NT2/D1 (cell line): ENCODE data around the gene ERC2.

Source experiments
- SUZ12 ChIP-seq: IDR thresholded peaks from 2 replicates; pipeline ENCODE4 v1.6.1; 2011; ENCODE audit not compliant: insufficient read length, insufficient read depth; ENCODE audit errors: extremely low read depth
- ZNF274 ChIP-seq: IDR thresholded peaks from 2 replicates; pipeline ENCODE4 v1.6.1; 2011; ENCODE audit warnings: mild to moderate bottlenecking, low read depth, low read length

DNA sequence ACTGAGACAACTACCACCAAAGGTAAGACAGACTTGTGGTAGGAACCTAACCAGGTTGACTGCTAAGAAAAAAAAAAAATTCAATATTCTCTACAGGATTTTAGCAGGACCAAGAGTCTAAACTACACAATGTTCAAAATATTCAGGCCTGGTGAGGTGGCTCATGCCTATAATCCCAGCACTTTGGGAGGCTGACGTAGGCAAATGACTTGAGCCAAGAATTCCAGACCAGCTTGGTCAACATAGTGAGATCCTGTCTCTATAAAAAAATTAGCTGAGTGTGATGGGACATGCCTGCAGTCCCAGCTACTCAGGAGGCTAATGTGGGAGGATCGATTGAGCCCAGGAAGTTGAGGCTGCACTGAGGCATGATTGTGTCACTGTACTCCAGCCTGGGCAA is 639.6 kb downstream of the ERC2 start:
- no peak for TF ChIP-seq ZNF274
- no peak for TF ChIP-seq SUZ12
